ENCODE data around the gene IL22RA1.

The IL22RA1 gene

DNA sequence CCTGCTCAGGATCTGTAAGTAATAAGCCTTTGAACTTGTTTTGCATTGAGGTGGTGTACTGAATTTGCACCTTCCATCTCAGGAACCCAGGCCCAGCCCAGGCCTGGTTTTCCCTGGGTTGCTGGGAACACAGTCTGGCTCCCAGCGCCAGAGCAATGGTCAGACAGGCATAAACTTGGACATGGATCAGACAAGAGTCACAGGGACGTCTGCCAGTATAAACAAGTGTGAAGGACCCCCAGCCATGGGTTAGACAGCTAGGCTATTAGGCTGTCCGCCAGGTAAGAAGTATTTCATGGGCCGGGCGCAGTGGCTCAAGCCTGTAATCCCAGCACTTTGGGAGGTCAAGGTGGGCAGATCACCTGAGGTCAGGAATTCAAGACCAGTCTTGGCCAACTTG, 38.7 kb upstream of the IL22RA1 start:
- H3K36me3 ChIP-seq (ENCODE audit: control insufficient read depth, insufficient read depth, low read length) = peaks cover 5% of the 10 kb centered on the region
- DNase-seq (ENCODE audit: low read depth, low spot score) = no peak
- WGBS (ENCODE audit: insufficient coverage, insufficient read length) = no CpG with 5 or more reads among the region's 5 CpGs
- H3K27me3 ChIP-seq (ENCODE audit: control insufficient read depth, insufficient read depth, low read length) = no peaks in the 10 kb centered on the region; the same call in 1 of the 2 replicates
- no peaks in the 10 kb centered on the region for H3K9me3 ChIP-seq (ENCODE audit: control insufficient read depth, insufficient read depth, low read length)
- H3K4me1 ChIP-seq (ENCODE audit: control insufficient read depth, insufficient read depth, low read length) = no peaks in the 10 kb centered on the region
- H3K27ac ChIP-seq (ENCODE audit: low read length) = no peak overlapping the region
- H3K4me3 ChIP-seq (ENCODE audit: low read length) = no peak overlapping the region

- no peaks in the 10 kb centered on the region for H3K4me1 ChIP-seq (ENCODE audit: control insufficient read depth, insufficient read depth, low read length)
- H3K9me3 ChIP-seq (ENCODE audit: control insufficient read depth, insufficient read depth, low read length) = no peaks in the 10 kb centered on the region
- H3K27me3 ChIP-seq (ENCODE audit: control insufficient read depth, insufficient read depth, low read length) = no peaks in the 10 kb centered on the region; the same call in 1 of the 2 replicates
- peaks cover 5% of the 10 kb centered on the region for H3K36me3 ChIP-seq (ENCODE audit: control insufficient read depth, insufficient read depth, low read length)
- no CpG with 5 or more reads among the region's 6 CpGs for WGBS (ENCODE audit: insufficient coverage, insufficient read length)
- no peak for DNase-seq (ENCODE audit: low read depth, low spot score)
- no peak overlapping the region for H3K4me3 ChIP-seq (ENCODE audit: low read length)
- no peak overlapping the region for H3K27ac ChIP-seq (ENCODE audit: low read length)
Observed at GRCh38 chr1:24180676-24181075, 37.7 kb upstream of the IL22RA1 start.

- Histone ChIP-seq H3K27ac (ENCODE audit: low read length) (no peak overlapping the region), H3K4me1 (ENCODE audit: control insufficient read depth, insufficient read depth, low read length) (no peaks in the 10 kb centered on the region), H3K27me3 (ENCODE audit: control insufficient read depth, insufficient read depth, low read length) (no peaks in the 10 kb centered on the region; the same call in 1 of the 2 replicates), H3K4me3 (ENCODE audit: low read length) (no peak overlapping the region), H3K9me3 (ENCODE audit: control insufficient read depth, insufficient read depth, low read length) (no peaks in the 10 kb centered on the region), H3K36me3 (ENCODE audit: control insufficient read depth, insufficient read depth, low read length) (peaks cover 5% of the 10 kb centered on the region)
- WGBS (ENCODE audit: insufficient coverage, insufficient read length) = no CpG with 5 or more reads among the region's 10 CpGs
- DNase-seq (ENCODE audit: low read depth, low spot score) = no peak
Observed at GRCh38 chr1:24179251-24179840, 36.4 kb upstream of the IL22RA1 start.

GRCh38 chr1:24178407-24178806, 35.5 kb upstream of the IL22RA1 start:
- Histone ChIP-seq H3K36me3 (ENCODE audit: control insufficient read depth, insufficient read depth, low read length) (peaks cover 5% of the 10 kb centered on the region), H3K27me3 (ENCODE audit: control insufficient read depth, insufficient read depth, low read length) (no peaks in the 10 kb centered on the region; the same call in 1 of the 2 replicates), H3K4me1 (ENCODE audit: control insufficient read depth, insufficient read depth, low read length) (no peaks in the 10 kb centered on the region), H3K9me3 (ENCODE audit: control insufficient read depth, insufficient read depth, low read length) (no peaks in the 10 kb centered on the region), H3K27ac (ENCODE audit: low read length) (no peak overlapping the region), H3K4me3 (ENCODE audit: low read length) (no peak overlapping the region)
- no peak for DNase-seq (ENCODE audit: low read depth, low spot score)
- WGBS (ENCODE audit: insufficient coverage, insufficient read length) = no CpG with 5 or more reads among the region's 3 CpGs

DNA sequence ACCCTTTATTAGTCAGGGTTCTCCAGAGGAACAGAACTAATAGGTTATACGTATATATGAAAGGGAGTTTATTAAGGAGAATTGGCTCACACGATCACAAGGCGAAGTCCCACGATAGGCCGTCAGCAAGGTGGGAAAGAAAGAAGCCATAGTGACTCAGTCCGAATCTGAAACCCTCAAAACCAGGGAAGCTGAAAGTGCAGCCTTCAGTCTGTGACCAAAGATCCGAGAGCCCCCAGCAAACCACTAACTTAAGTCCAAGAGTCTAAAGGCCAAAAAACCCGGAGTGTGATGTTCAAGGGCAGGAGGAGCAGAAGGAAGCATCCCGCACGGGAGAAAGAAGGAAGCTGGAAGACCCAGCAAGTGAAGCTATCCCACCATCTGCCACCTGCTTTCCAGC, 34.2 kb upstream of the IL22RA1 start:
- no peak for DNase-seq (ENCODE audit: low read depth, low spot score)
- no CpG with 5 or more reads among the region's 10 CpGs for WGBS (ENCODE audit: insufficient coverage, insufficient read length)
- H3K27me3 ChIP-seq (ENCODE audit: control insufficient read depth, insufficient read depth, low read length) = no peaks in the 10 kb centered on the region; the same call in 1 of the 2 replicates
- H3K4me3 ChIP-seq (ENCODE audit: low read length) = no peak overlapping the region
- no peaks in the 10 kb centered on the region for H3K9me3 ChIP-seq (ENCODE audit: control insufficient read depth, insufficient read depth, low read length)
- H3K4me1 ChIP-seq (ENCODE audit: control insufficient read depth, insufficient read depth, low read length) = no peaks in the 10 kb centered on the region
- H3K36me3 ChIP-seq (ENCODE audit: control insufficient read depth, insufficient read depth, low read length) = peaks cover 5% of the 10 kb centered on the region
- H3K27ac ChIP-seq (ENCODE audit: low read length) = no peak overlapping the region

DNA sequence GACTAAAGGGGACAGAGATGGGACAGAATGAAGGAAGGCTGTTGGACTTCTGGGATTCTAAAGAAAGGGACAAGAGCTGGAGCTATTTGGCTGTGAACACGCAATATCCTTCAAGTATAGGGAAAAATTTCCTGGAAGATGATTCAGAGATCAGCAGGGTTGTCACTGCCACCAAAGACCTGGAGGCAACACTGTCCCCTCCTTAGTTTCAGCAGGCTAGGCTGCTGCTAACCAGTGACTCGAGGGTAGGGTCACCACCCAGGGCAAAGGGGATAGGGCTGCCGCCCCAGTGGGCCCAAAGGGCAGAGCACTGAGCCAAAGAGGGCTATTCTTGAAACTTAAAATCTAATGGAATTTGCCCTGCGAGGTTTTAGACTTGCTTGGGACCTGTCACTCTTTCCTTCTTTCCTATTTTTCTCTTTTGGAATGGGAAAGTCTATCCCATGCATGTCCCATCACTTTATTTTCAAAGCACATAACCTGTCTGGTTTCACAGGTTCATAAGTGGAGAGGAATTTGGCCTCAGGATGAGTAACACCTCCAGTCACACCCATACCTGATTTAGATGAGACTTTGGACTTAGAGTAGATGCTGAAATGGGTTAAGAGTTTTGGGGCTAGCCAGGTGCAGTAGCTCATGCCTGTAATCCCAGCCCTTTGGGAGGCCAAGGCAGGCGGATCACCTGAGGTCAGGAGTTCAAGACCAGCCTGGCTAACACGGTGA, 32.3 kb upstream of the IL22RA1 start:
- no peaks in the 10 kb centered on the region; the same call in 1 of the 2 replicates for H3K27me3 ChIP-seq (ENCODE audit: control insufficient read depth, insufficient read depth, low read length)
- no CpG with 5 or more reads among the region's 6 CpGs for WGBS (ENCODE audit: insufficient coverage, insufficient read length)
- DNase-seq (ENCODE audit: low read depth, low spot score) = no peak
- no peak overlapping the region for H3K27ac ChIP-seq (ENCODE audit: low read length)
- H3K4me1 ChIP-seq (ENCODE audit: control insufficient read depth, insufficient read depth, low read length) = no peaks in the 10 kb centered on the region
- no peaks in the 10 kb centered on the region for H3K9me3 ChIP-seq (ENCODE audit: control insufficient read depth, insufficient read depth, low read length)
- no peak overlapping the region for H3K4me3 ChIP-seq (ENCODE audit: low read length)
- peaks cover 5% of the 10 kb centered on the region for H3K36me3 ChIP-seq (ENCODE audit: control insufficient read depth, insufficient read depth, low read length)

DNA sequence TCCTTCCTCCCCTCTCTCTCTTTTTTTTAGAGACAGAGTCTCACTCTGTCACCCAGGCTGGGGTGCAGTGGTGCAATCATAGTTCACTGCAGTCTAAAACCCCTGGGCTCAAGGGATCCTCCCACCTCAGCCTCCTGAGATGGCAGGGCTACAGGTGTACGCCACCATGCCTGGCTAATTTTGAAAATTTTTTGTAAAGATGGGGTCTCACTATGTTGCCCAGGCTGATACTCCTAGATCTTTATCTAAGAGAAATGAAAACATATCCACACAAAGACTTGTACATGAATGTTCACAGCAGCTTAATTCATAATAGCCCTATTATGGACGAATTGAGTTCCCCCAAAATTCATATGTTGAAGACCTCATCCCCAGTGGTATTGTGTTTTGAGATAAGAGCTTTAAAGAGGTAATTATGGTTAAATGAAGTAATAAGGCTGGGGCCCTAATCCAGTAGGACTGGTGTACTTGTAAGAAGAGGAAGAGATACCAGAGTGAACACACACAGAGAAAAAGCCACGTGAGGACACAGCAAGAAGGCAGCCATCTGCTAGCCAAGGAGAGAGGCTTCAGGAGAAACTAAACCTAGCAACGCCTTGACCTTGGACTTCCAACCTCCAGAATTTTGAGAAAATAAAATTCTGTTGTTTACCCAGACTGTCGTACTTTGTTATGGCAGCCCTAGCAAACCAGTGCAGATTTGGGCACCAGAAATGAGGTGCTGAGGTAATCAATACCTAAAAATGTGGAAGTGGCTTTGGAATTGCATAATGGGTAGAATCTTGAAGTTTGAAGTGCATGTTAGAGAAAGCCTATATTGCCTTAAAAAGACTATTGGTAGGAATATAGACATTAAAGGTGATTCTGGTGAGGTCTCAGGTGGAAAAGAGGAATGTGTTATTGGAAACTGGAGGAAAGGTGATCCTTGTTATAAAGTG, 31.0 kb upstream of the IL22RA1 start:
- no peak for DNase-seq (ENCODE audit: low read depth, low spot score)
- WGBS (ENCODE audit: insufficient coverage, insufficient read length) = no CpG with 5 or more reads among the region's 5 CpGs

DNA sequence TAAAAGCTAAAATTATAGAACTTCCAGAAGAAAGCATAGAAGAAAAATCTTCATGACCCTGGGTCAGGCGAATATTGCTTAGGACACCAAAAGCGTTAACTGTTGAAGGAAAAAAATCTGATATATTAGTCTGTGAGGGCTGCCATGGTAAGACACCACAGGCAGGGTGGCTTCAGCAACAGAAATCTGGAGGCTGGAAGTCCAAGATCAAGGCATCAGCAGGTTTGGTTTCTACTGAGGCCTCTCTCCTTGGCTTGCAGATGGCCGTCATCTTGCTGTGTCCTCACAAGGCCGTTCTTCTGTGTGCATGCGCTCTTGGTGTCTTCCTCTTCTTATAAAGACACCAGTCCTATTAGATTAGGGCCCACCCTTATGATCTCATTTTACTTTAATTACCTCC, 29.7 kb upstream of the IL22RA1 start:
- no peaks in the 10 kb centered on the region for H3K36me3 ChIP-seq (ENCODE audit: control insufficient read depth, insufficient read depth, low read length)
- DNase-seq (ENCODE audit: low read depth, low spot score) = no peak
- no peaks in the 10 kb centered on the region for H3K27me3 ChIP-seq (ENCODE audit: control insufficient read depth, insufficient read depth, low read length)
- no peak overlapping the region for H3K27ac ChIP-seq (ENCODE audit: low read length)
- no peaks in the 10 kb centered on the region for H3K4me1 ChIP-seq (ENCODE audit: control insufficient read depth, insufficient read depth, low read length)
- H3K9me3 ChIP-seq (ENCODE audit: control insufficient read depth, insufficient read depth, low read length) = no peaks in the 10 kb centered on the region
- H3K4me3 ChIP-seq (ENCODE audit: low read length) = no peak overlapping the region
- WGBS (ENCODE audit: insufficient coverage, insufficient read length) = no CpG with 5 or more reads among the region's 5 CpGs

More for the DNA sequence above, 31.0 kb upstream of the IL22RA1 start:
- Histone ChIP-seq H3K36me3 (ENCODE audit: control insufficient read depth, insufficient read depth, low read length) (no peaks in the 10 kb centered on the region), H3K27me3 (ENCODE audit: control insufficient read depth, insufficient read depth, low read length) (no peaks in the 10 kb centered on the region), H3K27ac (ENCODE audit: low read length) (no peak overlapping the region), H3K4me1 (ENCODE audit: control insufficient read depth, insufficient read depth, low read length) (no peaks in the 10 kb centered on the region), H3K9me3 (ENCODE audit: control insufficient read depth, insufficient read depth, low read length) (no peaks in the 10 kb centered on the region), H3K4me3 (ENCODE audit: low read length) (no peak overlapping the region)

DNA sequence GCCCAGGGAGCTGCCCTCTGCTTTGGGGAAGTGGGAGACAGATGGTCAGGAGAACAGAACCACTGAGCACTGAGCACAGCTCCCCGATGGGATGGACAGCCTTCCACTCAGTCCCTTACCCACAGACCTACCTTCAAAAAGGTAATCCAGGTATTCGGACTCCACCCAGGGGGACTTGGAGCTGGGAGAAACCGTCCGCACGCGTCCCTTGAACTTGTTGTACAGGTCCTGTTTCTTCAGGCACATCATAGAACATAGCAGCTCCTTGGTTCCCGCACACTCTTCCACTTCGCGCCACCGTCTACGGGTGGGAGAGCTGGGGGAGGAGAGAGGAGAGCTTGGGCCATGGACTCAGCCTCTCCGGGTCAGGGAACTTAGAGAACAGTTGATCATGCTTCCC, 26.3 kb upstream of the IL22RA1 start:
- Histone ChIP-seq H3K27me3 (ENCODE audit: control insufficient read depth, insufficient read depth, low read length) (no peaks in the 10 kb centered on the region), H3K9me3 (ENCODE audit: control insufficient read depth, insufficient read depth, low read length) (no peaks in the 10 kb centered on the region), H3K36me3 (ENCODE audit: control insufficient read depth, insufficient read depth, low read length) (no peaks in the 10 kb centered on the region; the same call in 1 of the 2 replicates), H3K4me1 (ENCODE audit: control insufficient read depth, insufficient read depth, low read length) (no peaks in the 10 kb centered on the region), H3K4me3 (ENCODE audit: low read length) (no peak overlapping the region), H3K27ac (ENCODE audit: low read length) (no peak overlapping the region)
- no peak for DNase-seq (ENCODE audit: low read depth, low spot score)
- no CpG with 5 or more reads among the region's 12 CpGs for WGBS (ENCODE audit: insufficient coverage, insufficient read length)

- WGBS (ENCODE audit: insufficient coverage, insufficient read length) = 100% methylated on average over 1 of the region's 7 CpGs
- Histone ChIP-seq H3K4me3 (ENCODE audit: low read length) (no peak overlapping the region), H3K27me3 (ENCODE audit: control insufficient read depth, insufficient read depth, low read length) (no peaks in the 10 kb centered on the region), H3K9me3 (ENCODE audit: control insufficient read depth, insufficient read depth, low read length) (no peaks in the 10 kb centered on the region), H3K4me1 (ENCODE audit: control insufficient read depth, insufficient read depth, low read length) (no peaks in the 10 kb centered on the region), H3K27ac (ENCODE audit: low read length) (no peak overlapping the region), H3K36me3 (ENCODE audit: control insufficient read depth, insufficient read depth, low read length) (no peaks in the 10 kb centered on the region; the same call in 1 of the 2 replicates)
- DNase-seq (ENCODE audit: low read depth, low spot score) = no peak
Observed at GRCh38 chr1:24168245-24168644, 25.3 kb upstream of the IL22RA1 start.

Data from iPS DF 6.9 (cell line).